Upper lobe of left lung (tissue), 6 donors: ENCODE results near the gene STARD5. TPM values are rescaled to one million over a fixed set of nuclear protein-coding genes. Genes with fewer than 3 reads are reported as not detected.

Source experiments
- ATAC-seq, 2 donors: fragments of 200-7000 bp; cut with Tn5 transposase; one replicate each; pipeline ENCODE4 v1.9.1; 2022; ENCODE audit warnings: mild to moderate bottlenecking in 2 of 2, moderate library complexity in 2 of 2; ENCODE audit not compliant: low FRiP score in 2 of 2
- DNase-seq, 2 donors: peaks; one replicate each; pipeline ENCODE4 v3.0.0-alpha.2; 2019 to 2020
- H3K27ac ChIP-seq, 4 donors: fragments of 200-600 bp; sonication (generic); one replicate each; pipeline ENCODE4 v1.5.1; 2016 to 2019
- H3K27me3 ChIP-seq, 4 donors: fragments of 200-600 bp; sonication (generic); one replicate each; pipeline ENCODE4 v1.5.1; 2017 to 2019
- H3K36me3 ChIP-seq, 4 donors: fragments of 200-600 bp; sonication (generic); one replicate each; pipeline ENCODE4 v1.5.1; 2016 to 2019
- H3K4me1 ChIP-seq, 4 donors: fragments of 200-600 bp; sonication (generic); one replicate each; pipeline ENCODE4 v1.5.1; 2018 to 2019
- H3K4me3 ChIP-seq, 4 donors: fragments of 200-600 bp; sonication (generic); one replicate each; pipeline ENCODE4 v1.5.1; 2017 to 2019; ENCODE audit warnings: mild to moderate bottlenecking in 2 of 4, moderate library complexity in 1 of 4
- H3K9me3 ChIP-seq, 4 donors: fragments of 200-600 bp; sonication (generic); one replicate each; pipeline ENCODE4 v1.5.1; 2018 to 2019
- CTCF ChIP-seq, 6 experiments: fragments of 450-650 bp in 4 of 6; fragments of 200-600 bp in 2 of 6; sonication (generic) in 2 of 6; IDR thresholded peaks; one replicate each; pipeline ENCODE4 v1.5.1; 2016 to 2019; ENCODE audit warnings: antibody characterized with exemption in 6 of 6
- EP300 ChIP-seq, 4 donors: sonication (generic); formaldehyde crosslinking; IDR thresholded peaks; one replicate each; pipeline ENCODE4 v1.5.1; 2017; ENCODE audit warnings: antibody characterized with exemption in 4 of 4, control low read depth in 2 of 4
- POLR2A ChIP-seq, 4 donors: fragments of 450-650 bp; IDR thresholded peaks; one replicate each; pipeline ENCODE4 v1.5.1; 2016 to 2017; ENCODE audit warnings: antibody characterized with exemption in 4 of 4, mild to moderate bottlenecking in 2 of 4
- POLR2AphosphoS5 ChIP-seq, 2 donors: sonication (generic); formaldehyde crosslinking; IDR thresholded peaks; one replicate each; pipeline ENCODE4 v1.5.1; 2017; ENCODE audit warnings: antibody characterized with exemption in 2 of 2
- WGBS, 2 donors: methylation state at CpG; one replicate each; pipeline ENCODE4 v1.1.5; 2017 to 2018; 5-methylcytosine and 5-hydroxymethylcytosine counted together
- total RNA-seq, 6 donors: library from RNA; depleted of rRNA in 4 of 6; stranded (reverse); fragments of >200 nt in 4 of 6; gene quantifications; one replicate each; pipeline versions ENCODE4 v1.1.0 to v1.2.1, GENCODE V29; 2016 to 2021
- donor health status: DM: no; HTN: no; CAD: no; lungs with moderate emphysema.
- donor health status: DM: no; HTN: yes; CAD: no; lungs with severe emphysema.

STARD5 gene
- total RNA-seq, 6 donors from 2014 or later, result 3.0 to 8.3 (median 5.6) TPM

- H3K9me3 ChIP-seq, result no peaks in the 10 kb centered on the region
- TF ChIP-seq EP300 (IDR thresholded peaks at IDR 0.05) (no peak), CTCF (IDR thresholded peaks at IDR 0.05) (no peak), POLR2A (IDR thresholded peaks at IDR 0.05) (no peak), POLR2AphosphoS5 (IDR thresholded peaks at IDR 0.05) (no peak)
- H3K36me3 ChIP-seq, result peaks cover 0 to 59% (median 7%) of the 10 kb centered on the region in 4 donors
- peaks cover 3 to 11% (median 6%) of the 10 kb centered on the region in 4 donors for H3K4me1 ChIP-seq
- no peak overlapping the region for H3K4me3 ChIP-seq
- H3K27me3 ChIP-seq, result no peaks in the 10 kb centered on the region
- DNase-seq (no peak), ATAC-seq (no peak)
- 89 to 91% methylated on average over 6 of the region's 6 CpGs for WGBS, 2 donors
- no peak overlapping the region for H3K27ac ChIP-seq
Observed at GRCh38 chr15:81278306-81279029, 45.5 kb downstream of the STARD5 start.

GRCh38 chr15:81277851-81278250, 46.1 kb downstream of the STARD5 start:
- peaks cover 0 to 62% (median 5%) of the 10 kb centered on the region in 4 donors for H3K36me3 ChIP-seq
- 93 to 95% methylated on average over 2 of the region's 2 CpGs for WGBS, 2 donors
- TF ChIP-seq POLR2A (IDR thresholded peaks at IDR 0.05), result no peak
- TF ChIP-seq POLR2AphosphoS5 (IDR thresholded peaks at IDR 0.05), result no peak
- no peak for TF ChIP-seq EP300 (IDR thresholded peaks at IDR 0.05)
- no peak for TF ChIP-seq CTCF (IDR thresholded peaks at IDR 0.05)
- no peak overlapping the region for H3K4me3 ChIP-seq
- H3K4me1 ChIP-seq, result peaks cover 3 to 11% (median 6%) of the 10 kb centered on the region in 4 donors
- ATAC-seq, result no peak
- no peak for DNase-seq
- no peaks in the 10 kb centered on the region for H3K9me3 ChIP-seq
- no peaks in the 10 kb centered on the region for H3K27me3 ChIP-seq
- H3K27ac ChIP-seq, result no peak overlapping the region

GRCh38 chr15:81276967-81277366, 47.0 kb downstream of the STARD5 start:
- H3K4me3 ChIP-seq, result no peak overlapping the region
- peaks cover 3 to 11% (median 6%) of the 10 kb centered on the region in 4 donors for H3K4me1 ChIP-seq
- WGBS, 2 donors, result 92 to 98% methylated on average over 2 of the region's 2 CpGs
- H3K9me3 ChIP-seq, result no peaks in the 10 kb centered on the region
- H3K27ac ChIP-seq, result no peak overlapping the region
- H3K27me3 ChIP-seq, result no peaks in the 10 kb centered on the region
- DNase-seq, result no peak
- TF ChIP-seq POLR2A (IDR thresholded peaks at IDR 0.05) (no peak), POLR2AphosphoS5 (IDR thresholded peaks at IDR 0.05) (no peak), CTCF (IDR thresholded peaks at IDR 0.05) (no peak), EP300 (IDR thresholded peaks at IDR 0.05) (no peak)
- no peak for ATAC-seq
- peaks cover 0 to 53% (median 3%) of the 10 kb centered on the region in 4 donors for H3K36me3 ChIP-seq

- WGBS, 2 donors, result 79 to 90% methylated on average over 3 of the region's 3 CpGs
- ATAC-seq (peak in 1 of 2 donors; percentile 69), DNase-seq (no peak)
Observed at GRCh38 chr15:81275711-81276392, 48.1 kb downstream of the STARD5 start.

More at GRCh38 chr15:81275711-81276392, 48.1 kb downstream of the STARD5 start:
- Histone ChIP-seq H3K9me3 (no peaks in the 10 kb centered on the region), H3K27me3 (no peaks in the 10 kb centered on the region), H3K27ac (peak overlapping the region in 3 of 4 donors; percentile 9 to 51 (median 19)), H3K4me3 (no peak overlapping the region), H3K4me1 (peaks cover 3 to 11% (median 6%) of the 10 kb centered on the region in 4 donors), H3K36me3 (peaks cover 0 to 44% (median 3%) of the 10 kb centered on the region in 4 donors)
- TF ChIP-seq POLR2AphosphoS5 (IDR thresholded peaks at IDR 0.05), result no peak
- no peak for TF ChIP-seq EP300 (IDR thresholded peaks at IDR 0.05)
- no peak for TF ChIP-seq CTCF (IDR thresholded peaks at IDR 0.05)
- no peak for TF ChIP-seq POLR2A (IDR thresholded peaks at IDR 0.05)
